ENCODE results near the gene BRINP3.

BRINP3 gene

DNA sequence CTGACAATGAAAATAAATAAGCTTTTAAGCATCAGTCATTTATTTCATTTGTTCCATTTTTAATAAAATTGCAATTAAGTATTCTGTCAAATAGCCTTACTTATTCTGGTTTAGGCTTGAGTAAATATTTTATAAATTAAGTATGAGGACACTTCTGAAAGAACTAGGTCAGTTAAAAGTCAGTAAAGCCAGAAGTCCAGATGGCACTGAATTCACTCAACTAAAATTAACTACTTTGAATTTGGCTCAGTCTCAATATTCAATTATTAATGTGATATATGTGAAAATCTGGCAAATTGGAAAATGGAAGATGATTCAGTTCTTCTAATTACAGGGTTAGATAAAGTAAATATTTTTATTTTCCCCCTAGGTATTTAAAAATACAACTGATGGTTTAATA is 174.2 kb downstream of the BRINP3 start:
- DNase-seq, result no peak

GRCh38 chr1:190296453-190296852 is 181.2 kb downstream of the BRINP3 start:
- no peak for DNase-seq

DNA sequence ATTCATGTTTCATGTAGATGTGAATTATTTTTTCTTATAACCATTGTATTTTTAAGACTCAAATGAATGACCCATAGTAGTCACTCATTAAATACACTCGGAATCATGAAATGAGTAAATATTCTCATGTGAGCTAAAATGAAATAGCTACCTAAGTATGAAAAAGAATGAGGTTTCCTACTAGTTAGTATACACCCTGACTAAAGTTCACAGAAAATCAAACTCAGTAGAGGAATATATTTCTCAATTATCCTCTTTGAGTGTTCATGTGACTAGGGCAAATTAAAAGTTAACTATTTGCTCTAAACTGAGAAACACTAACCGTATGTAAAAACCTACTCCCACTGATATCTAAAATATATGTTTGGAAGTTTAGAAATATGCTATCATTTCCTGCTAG is 187.8 kb downstream of the BRINP3 start:
- no peak for DNase-seq

DNA sequence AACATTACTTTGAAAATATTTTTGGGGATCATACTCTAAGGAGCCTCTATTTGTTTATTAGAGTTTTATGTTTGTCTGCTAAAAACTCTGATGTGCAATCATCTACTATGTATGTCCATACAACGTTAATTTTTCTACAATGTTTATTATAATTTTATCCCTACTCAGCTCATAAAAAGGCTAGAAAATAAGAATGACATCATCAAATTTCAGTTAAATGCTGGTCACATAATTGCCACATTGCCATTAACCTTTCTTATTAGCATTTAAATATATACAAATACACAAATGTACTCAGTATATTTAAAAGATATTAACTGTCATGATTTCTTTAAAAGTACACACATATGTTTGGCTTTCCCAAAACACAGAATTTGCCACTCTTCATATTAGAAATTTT is 191.6 kb downstream of the BRINP3 start:
- DNase-seq, result no peak

GRCh38 chr1:190277107-190277506 is 200.6 kb downstream of the BRINP3 start:
- no peak for DNase-seq

DNA sequence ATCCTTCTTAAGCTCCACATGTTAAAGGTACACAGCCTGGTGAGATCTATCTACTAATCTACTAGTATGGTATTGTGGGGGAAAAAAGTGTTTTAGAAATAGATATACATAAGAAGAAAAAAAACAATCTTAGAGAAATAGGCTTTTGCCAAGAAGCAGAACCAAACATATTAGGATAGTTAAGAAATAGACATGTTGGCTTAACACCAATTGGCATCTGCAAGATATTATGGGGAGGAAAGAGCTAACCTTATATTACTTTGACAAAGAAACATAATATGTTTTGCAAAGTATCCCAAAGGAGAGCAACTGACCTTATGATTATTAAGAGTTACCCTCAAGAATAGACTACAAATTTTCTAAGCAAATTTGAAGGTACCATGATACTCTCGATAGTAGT is 202.9 kb downstream of the BRINP3 start:
- no peak for DNase-seq

DNA sequence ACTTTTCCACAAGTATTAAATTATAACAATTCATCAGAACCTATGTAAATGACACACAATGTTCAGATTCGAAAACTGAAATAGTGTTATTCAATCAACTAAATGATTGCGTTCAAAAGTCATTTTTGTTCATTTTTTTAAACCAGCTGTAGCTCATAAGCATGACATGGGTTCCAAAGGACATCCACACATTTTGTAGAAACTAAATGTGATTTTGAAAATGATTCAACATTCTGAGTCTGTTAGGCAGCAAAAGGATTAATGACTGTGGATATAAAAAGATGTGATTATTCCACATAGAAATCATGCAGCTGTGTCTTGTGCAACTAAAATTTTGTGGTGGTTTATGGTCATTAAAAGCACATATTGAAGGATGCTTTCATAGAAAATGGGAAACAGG is 204.5 kb downstream of the BRINP3 start:
- no peak for DNase-seq

GRCh38 chr1:190262538-190262937 is 215.1 kb downstream of the BRINP3 start:
- no peak for DNase-seq

DNA sequence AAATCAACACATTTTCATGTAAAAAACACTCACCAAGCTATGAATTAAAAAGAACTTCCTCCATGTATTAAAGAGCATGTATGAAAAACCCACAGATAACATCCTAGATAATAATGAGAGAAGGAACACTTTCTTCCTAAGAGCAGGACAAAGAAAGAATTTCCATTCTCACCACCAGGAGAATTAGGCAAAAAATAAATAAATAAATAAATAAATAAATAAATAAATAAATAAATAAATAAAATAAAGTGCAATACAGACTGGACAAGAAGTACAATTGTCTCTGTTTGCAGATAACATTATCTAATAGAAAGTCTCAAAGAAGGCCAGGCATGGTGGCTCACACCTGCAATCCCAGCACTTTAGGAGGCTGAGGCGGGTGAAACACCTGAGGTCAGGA is 218.2 kb downstream of the BRINP3 start:
- no peak for DNase-seq

GRCh38 chr1:190258003-190258402 is 219.7 kb downstream of the BRINP3 start:
- DNase-seq, result no peak

DNA sequence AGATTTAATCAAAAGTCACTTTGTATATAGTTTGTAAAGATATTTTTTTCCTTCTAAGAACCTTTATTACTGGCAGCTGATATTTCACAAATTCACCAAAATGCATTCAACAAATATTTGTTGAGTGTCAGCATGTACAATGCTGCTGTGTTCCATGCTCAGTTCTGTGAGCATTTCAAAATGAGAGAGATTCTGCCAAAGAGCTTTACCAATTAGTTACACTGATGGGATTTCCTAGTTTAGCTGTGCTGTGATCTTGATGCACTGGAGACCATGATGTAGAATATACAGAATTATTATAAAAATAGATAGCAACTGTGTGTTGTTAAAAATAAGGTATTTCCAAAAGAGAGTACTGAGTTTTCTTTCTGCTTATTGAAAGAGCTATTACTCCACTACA is 225.6 kb downstream of the BRINP3 start:
- DNase-seq, result no peak

GRCh38 chr1:190250368-190250767 is 227.3 kb downstream of the BRINP3 start:
- no peak for DNase-seq

- DNase-seq, result no peak
Measured at GRCh38 chr1:190244406-190244805, 233.3 kb downstream of the BRINP3 start.

- DNase-seq, result no peak
Measured at GRCh38 chr1:190243056-190243455, 234.6 kb downstream of the BRINP3 start.

- no peak for DNase-seq
Measured at GRCh38 chr1:190226006-190226405, 251.7 kb downstream of the BRINP3 start.

GRCh38 chr1:190212450-190212849 is 265.2 kb downstream of the BRINP3 start:
- no peak for DNase-seq

DNA sequence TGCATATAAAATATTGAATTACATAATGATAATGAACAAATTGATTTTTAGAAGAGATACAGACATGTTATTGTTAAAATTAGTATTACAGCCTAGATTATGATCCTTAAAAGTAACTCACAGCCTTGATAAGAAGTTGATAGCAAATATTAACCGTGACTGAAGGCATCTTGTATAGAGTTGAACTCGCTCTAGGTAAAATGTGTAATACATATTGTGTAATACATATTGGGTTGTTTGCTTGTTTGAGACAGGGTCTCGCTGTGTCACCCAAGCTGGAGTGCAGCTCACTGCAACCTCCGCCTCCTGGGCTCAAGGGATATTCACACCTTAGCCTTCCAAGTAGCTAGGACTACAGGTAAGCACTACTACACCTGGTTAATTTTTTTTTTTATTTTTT is 269.9 kb downstream of the BRINP3 start:
- DNase-seq, result no peak

DNA sequence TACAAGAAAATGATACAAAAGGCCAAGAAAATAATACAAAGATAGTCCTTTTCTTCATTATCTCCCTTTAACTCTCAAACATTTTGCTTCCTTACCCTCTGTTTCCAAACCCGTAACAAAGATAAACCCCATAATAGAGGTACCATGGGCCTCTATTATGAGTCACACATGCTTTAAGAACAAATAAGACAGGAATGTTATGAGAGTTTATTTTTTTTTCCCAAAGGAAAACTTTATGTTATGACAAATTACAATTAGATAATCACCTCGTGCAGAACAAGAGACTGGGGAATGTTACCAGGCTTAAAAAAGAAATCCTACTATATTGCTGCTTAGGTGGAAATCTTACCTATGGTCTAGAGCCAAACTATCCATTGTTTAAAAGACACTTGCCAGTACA is 272.0 kb downstream of the BRINP3 start:
- no peak for DNase-seq

DNA sequence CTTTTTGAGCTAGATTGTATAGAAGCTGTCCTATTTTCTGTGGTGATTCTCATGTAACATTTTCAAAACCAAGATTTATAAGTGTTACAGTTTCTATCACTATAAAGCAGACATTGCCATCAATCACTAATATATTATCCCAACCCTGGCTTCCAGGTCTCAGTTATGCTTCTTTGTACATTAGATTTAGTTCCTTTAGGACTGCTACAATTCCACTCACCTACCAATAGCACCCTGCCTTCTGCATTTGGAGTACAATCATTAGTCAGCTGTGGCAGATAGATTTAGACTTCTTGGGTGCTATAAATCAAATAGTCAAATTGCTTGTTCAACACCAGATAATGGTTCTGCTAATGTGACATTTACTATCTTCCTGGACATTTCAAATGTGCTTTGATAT is 281.6 kb downstream of the BRINP3 start:
- DNase-seq, result no peak

GRCh38 chr1:190193508-190194115 is 284.1 kb downstream of the BRINP3 start:
- DNase-seq, result no peak

GRCh38 chr1:190192627-190193026 is 285.0 kb downstream of the BRINP3 start:
- DNase-seq, result no peak

- no peak for DNase-seq
Measured at GRCh38 chr1:190183588-190183987, 294.1 kb downstream of the BRINP3 start.

GRCh38 chr1:190179817-190180216 is 297.8 kb downstream of the BRINP3 start:
- no peak for DNase-seq

- no peak for DNase-seq
Measured at GRCh38 chr1:190178827-190179226, 298.8 kb downstream of the BRINP3 start.

GRCh38 chr1:190177555-190177954 is 300.1 kb downstream of the BRINP3 start:
- DNase-seq, result no peak

- DNase-seq, result no peak
Measured at GRCh38 chr1:190176776-190177175, 300.9 kb downstream of the BRINP3 start.
